Erythroblast (primary cell): ENCODE results near the gene RAB5IF.

ENCODE experiments used
- DNase-seq, 2 experiments: peaks; one replicate each; lab custom pipeline; 2025; lab: John Stamatoyannopoulos, UW
- GATA1 ChIP-seq: IDR thresholded peaks from 2 replicates; pipeline ENCODE4 v1.6.1; 2011; ENCODE audit warnings: low read depth, mild to moderate bottlenecking, control low read depth, low read length, moderate library complexity
- POLR2A ChIP-seq: IDR thresholded peaks from 2 replicates; pipeline ENCODE4 v1.6.1; 2011; ENCODE audit warnings: mild to moderate bottlenecking, low read length

The RAB5IF gene

GRCh38 chr20:36576081-36576445 is 29.5 kb upstream of the RAB5IF start:
- no peak for DNase-seq
- no peak for TF ChIP-seq GATA1
- no peak for TF ChIP-seq POLR2A

GRCh38 chr20:36578356-36579041 is 27.1 kb upstream of the RAB5IF start:
- no peak for DNase-seq
- TF ChIP-seq POLR2A (no peak), GATA1 (no peak)

- no peak for DNase-seq
- no peak for TF ChIP-seq POLR2A
- no peak for TF ChIP-seq GATA1
Observed at GRCh38 chr20:36579996-36580545, 25.5 kb upstream of the RAB5IF start.

- DNase-seq, result no peak
- no peak for TF ChIP-seq POLR2A
- no peak for TF ChIP-seq GATA1
Observed at GRCh38 chr20:36582322-36582721, 23.3 kb upstream of the RAB5IF start.

GRCh38 chr20:36582821-36583220 is 22.8 kb upstream of the RAB5IF start:
- DNase-seq, result no peak
- TF ChIP-seq POLR2A, result no peak
- TF ChIP-seq GATA1, result no peak

GRCh38 chr20:36584018-36584481 is 21.5 kb upstream of the RAB5IF start:
- TF ChIP-seq GATA1, result no peak
- no peak for TF ChIP-seq POLR2A
- DNase-seq, result no peak

- no peak for TF ChIP-seq POLR2A
- TF ChIP-seq GATA1, result no peak
- no peak for DNase-seq
Observed at GRCh38 chr20:36585410-36586125, 20.0 kb upstream of the RAB5IF start.

- no peak for DNase-seq
- TF ChIP-seq POLR2A, result no peak
- no peak for TF ChIP-seq GATA1
Observed at GRCh38 chr20:36587388-36588070, 18.1 kb upstream of the RAB5IF start.

- TF ChIP-seq POLR2A, result no peak
- TF ChIP-seq GATA1, result no peak
Observed at GRCh38 chr20:36591281-36591680, 14.3 kb upstream of the RAB5IF start.

GRCh38 chr20:36591854-36592641 is 13.5 kb upstream of the RAB5IF start:
- no peak for TF ChIP-seq POLR2A
- DNase-seq, result no peak

More at GRCh38 chr20:36591281-36591680, 14.3 kb upstream of the RAB5IF start:
- no peak for DNase-seq

- no peak for DNase-seq
Observed at GRCh38 chr20:36593347-36593929, 12.1 kb upstream of the RAB5IF start.

GRCh38 chr20:36599912-36600345 is 5.7 kb upstream of the RAB5IF start:
- no peak for TF ChIP-seq POLR2A
- no peak for TF ChIP-seq GATA1
- no peak for DNase-seq

More at GRCh38 chr20:36593347-36593929, 12.1 kb upstream of the RAB5IF start:
- no peak for TF ChIP-seq GATA1

GRCh38 chr20:36601540-36601939 is 4.0 kb upstream of the RAB5IF start:
- no peak for DNase-seq
- no peak for TF ChIP-seq POLR2A
- TF ChIP-seq GATA1, result no peak
